Heart left ventricle (tissue), 16 donors: ENCODE data around the gene CLINT1. TPM values are rescaled to one million over a fixed set of nuclear protein-coding genes. Genes with fewer than 3 reads are reported as not detected.

ENCODE experiments used
- ATAC-seq, 4 donors: fragments of 200-7000 bp; cut with Tn5 transposase; one replicate each; pipeline ENCODE4 v1.9.1; 2020 to 2022; ENCODE audit warnings: moderate library complexity in 4 of 4, mild to moderate bottlenecking in 3 of 4, moderate number of reproducible peaks in 1 of 4
- DNase-seq, 5 donors: peaks; one replicate each; pipeline ENCODE4 v3.0.0-alpha.2; 2020
- H3K27ac ChIP-seq, 12 donors: fragments of 200-600 bp; sonication (generic) in 4 of 12; one replicate each; pipeline versions ENCODE4 v1.5.0 to v1.8.0; 2016 to 2022; ENCODE audit warnings: mild to moderate bottlenecking in 2 of 12
- H3K27me3 ChIP-seq, 9 donors: fragments of 200-600 bp; sonication (generic) in 2 of 9; one replicate each; pipeline versions ENCODE4 v1.5.1 to v1.8.0; 2016 to 2022; ENCODE audit warnings: mild to moderate bottlenecking in 3 of 9
- H3K36me3 ChIP-seq, 9 donors: fragments of 200-600 bp; sonication (generic) in 2 of 9; one replicate each; pipeline versions ENCODE4 v1.5.0 to v1.8.0; 2018 to 2022; ENCODE audit warnings: mild to moderate bottlenecking in 2 of 9
- H3K4me1 ChIP-seq, 12 donors: fragments of 200-600 bp; sonication (generic) in 4 of 12; one replicate each; pipeline versions ENCODE4 v1.5.0 to v1.8.0; 2016 to 2022; ENCODE audit warnings: mild to moderate bottlenecking in 3 of 12
- H3K4me3 ChIP-seq, 12 donors: fragments of 200-600 bp; sonication (generic) in 4 of 12; one replicate each; pipeline versions ENCODE4 v1.5.0 to v1.8.0; 2017 to 2022; ENCODE audit warnings: mild to moderate bottlenecking in 9 of 12, moderate library complexity in 4 of 12
- H3K9me3 ChIP-seq, 12 donors: fragments of 200-600 bp; sonication (generic) in 4 of 12; one replicate each; pipeline versions ENCODE4 v1.5.0 to v1.8.0; 2016 to 2022; ENCODE audit warnings: mild to moderate bottlenecking in 1 of 12
- POLR2A ChIP-seq, 2 donors: fragments of 450-650 bp; IDR thresholded peaks; one replicate each; pipeline ENCODE4 v1.6.1; 2017; ENCODE audit warnings: antibody characterized with exemption in 2 of 2, mild to moderate bottlenecking in 2 of 2, moderate library complexity in 2 of 2
- WGBS, 4 donors: extraction: QIAGEN DNeasy Blood & Tissue Kit in 2 of 4; methylation state at CpG; one replicate each; pipeline versions ENCODE4 v1.1.5 to v1.1.7; 2013 to 2018; 5-methylcytosine and 5-hydroxymethylcytosine counted together
- intact Hi-C, 10 donors: fragments of 100-400 bp; cut with DNase I; formaldehyde crosslinking; loops; one replicate each; pipeline versions ENCODE4 v1.11.1 to v1.14.2; 2022
- polyA plus RNA-seq, 2 donors: library from polyadenylated mRNA; stranded (reverse); fragments of 200-250 nt; gene quantifications; one replicate each; pipeline ENCODE4 v1.2.3, GENCODE V29; 2013
- total RNA-seq, 9 donors: library from RNA; depleted of rRNA in 2 of 9; stranded (reverse); fragments of >200 nt in 2 of 9; fragmentation: NEBNext Ultra II Directional in 3 of 9; extraction: Animal tissue kit (Norgen Biotek cat#: 25700) in 3 of 9; gene quantifications; one replicate each; pipeline versions ENCODE4 v1.1.0 to v1.2.4, GENCODE V29; 2016 to 2023
- TF ChIP-seq, protein P1 (sequence below), 12 donors: fragments of 200-600 bp; sonication (generic) in 4 of 12; IDR thresholded peaks; one replicate each; pipeline versions ENCODE4 v1.5.0 to v1.8.0; 2018 to 2022; ENCODE audit warnings: antibody characterized with exemption in 12 of 12, mild to moderate bottlenecking in 5 of 12
- donor health status: ischemic (EF 13 %, LVEDD 7.1; RV severe dilation, severe dysfunction).
- donor health status: healthy with polysubstance abuse.
- donor health status: DM: no; HTN: yes; CAD: no.
- donor health status: DM: no; HTN: no; CAD: no.
- donor health status: ischemic (EF 25% LVEDD 6.9; RV normal size, moderate dysfunction).
- donor health status: ischemic (EF 25% LVEDD 5.7; RV mildly dilated, moderate dysfunction).
- donor health status: healthy.
- donor health status: DM: yes; HTN: yes; CAD: no.
- donor health status: ischemic (EF 35%, LVEDD 5.7; RV mildly dilated, moderate dysfunction).
- donor health status: nonischemic (EF 11% LVEDD 7.7; RV severe dilation, severe dysfunction).
- donor health status: DM: yes; HTN: yes; CAD: no.
- donor health status: PGD.
- donor health status: ischemic (EF 29% LVEDD 5.4; RV normal size, mild dysfunction).
- donor health status: nonischemic (EF 23%, LVEDD 6.1; RV moderate dilation, normal function).

CLINT1 gene
- total and polyA plus RNA-seq, 11 donors = 13.0 to 84.8 (median 48.7) TPM

DNA sequence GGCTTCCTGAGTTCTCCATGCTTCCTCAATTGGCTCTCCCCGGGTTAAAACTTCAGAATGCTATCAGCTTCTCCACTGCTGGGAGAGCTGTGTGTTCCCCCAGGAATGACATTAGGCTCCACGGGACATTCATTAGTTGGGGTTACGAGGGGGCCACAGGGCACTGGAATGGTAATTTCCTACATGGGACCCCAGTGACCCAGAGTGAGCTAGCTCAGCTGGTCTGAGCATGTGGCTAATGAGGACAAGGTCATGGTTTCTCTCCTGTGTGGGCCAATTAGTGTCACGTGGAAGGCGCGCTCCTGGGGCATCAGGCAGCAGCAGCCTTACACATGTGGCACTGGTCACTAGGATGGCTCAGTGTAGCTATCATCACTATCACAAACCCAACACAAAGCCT lies 94.4 kb downstream of the CLINT1 start:
- peaks cover 0 to 6% (median 0%) of the 10 kb centered on the region in 12 donors for H3K4me1 ChIP-seq
- H3K9me3 ChIP-seq = no peaks in the 10 kb centered on the region
- intact Hi-C loops = loop anchor here in 8 of 10 donors (5.0 to 10.0 kb wide), 4 partner anchors 183 to 1370 kb away; no protein-coding TSS in a partner anchor
- no peak overlapping the region for H3K27ac ChIP-seq
- no peak for ATAC-seq
- WGBS, 4 donors = 90 to 92% (median 91%) methylated on average over 5 to 6 of the region's 6 CpGs
- H3K4me3 ChIP-seq = no peak overlapping the region
- no peak for DNase-seq
- H3K36me3 ChIP-seq = peaks cover 0 to 14% (median 0%) of the 10 kb centered on the region in 9 donors
- no peaks in the 10 kb centered on the region for H3K27me3 ChIP-seq
- no peak for TF ChIP-seq POLR2A (IDR thresholded peaks at IDR 0.05)
- TF ChIP-seq, protein P1, sequence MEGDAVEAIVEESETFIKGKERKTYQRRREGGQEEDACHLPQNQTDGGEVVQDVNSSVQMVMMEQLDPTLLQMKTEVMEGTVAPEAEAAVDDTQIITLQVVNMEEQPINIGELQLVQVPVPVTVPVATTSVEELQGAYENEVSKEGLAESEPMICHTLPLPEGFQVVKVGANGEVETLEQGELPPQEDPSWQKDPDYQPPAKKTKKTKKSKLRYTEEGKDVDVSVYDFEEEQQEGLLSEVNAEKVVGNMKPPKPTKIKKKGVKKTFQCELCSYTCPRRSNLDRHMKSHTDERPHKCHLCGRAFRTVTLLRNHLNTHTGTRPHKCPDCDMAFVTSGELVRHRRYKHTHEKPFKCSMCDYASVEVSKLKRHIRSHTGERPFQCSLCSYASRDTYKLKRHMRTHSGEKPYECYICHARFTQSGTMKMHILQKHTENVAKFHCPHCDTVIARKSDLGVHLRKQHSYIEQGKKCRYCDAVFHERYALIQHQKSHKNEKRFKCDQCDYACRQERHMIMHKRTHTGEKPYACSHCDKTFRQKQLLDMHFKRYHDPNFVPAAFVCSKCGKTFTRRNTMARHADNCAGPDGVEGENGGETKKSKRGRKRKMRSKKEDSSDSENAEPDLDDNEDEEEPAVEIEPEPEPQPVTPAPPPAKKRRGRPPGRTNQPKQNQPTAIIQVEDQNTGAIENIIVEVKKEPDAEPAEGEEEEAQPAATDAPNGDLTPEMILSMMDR (IDR thresholded peaks at IDR 0.05) = no peak

DNA sequence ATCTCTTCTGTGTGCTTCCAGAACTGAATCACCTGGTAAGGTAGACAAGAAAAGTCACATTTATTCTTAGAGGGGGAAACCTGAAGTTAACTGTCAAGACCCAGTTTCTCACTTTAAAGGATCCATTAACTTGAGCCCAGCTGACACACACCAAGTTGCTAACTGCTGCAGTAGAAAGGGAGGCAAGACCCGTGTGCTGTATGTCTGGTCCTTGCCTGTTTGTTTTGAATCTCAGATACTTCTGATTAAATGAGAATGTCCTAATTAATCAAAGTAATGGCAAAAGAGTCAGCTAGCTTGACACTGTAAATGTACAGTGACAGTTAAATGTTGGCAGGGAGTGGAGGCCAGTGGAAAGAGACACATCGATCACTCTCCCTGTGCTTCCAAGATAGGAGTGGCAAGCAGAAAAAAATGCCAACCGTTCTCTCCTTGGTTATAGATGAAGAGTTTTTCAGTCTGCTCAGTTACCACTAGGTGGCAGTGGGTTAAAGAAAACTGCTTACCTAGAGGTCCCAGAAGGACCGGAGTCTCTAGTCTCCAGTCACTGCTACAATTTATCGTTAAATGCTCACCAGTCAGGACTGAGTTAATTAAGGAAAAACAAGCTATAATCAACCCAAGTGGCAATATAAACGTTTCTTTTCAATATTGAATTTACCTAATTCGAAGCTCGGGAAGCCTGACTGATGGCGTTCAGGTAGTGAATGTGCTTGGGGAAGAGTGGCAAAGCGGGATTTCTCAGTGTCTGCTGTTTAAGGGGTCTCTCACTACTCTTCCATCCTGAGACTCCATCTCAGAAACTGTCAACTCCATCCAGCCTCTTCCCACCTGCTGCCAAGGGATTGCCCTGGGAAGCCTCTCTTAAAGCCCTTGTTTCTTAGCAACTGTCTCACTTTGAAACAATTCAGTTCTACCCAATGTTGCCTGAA lies 97.0 kb downstream of the CLINT1 start:
- DNase-seq (no peak), ATAC-seq (peak; percentile 32 to 86 (median 77))
- TF ChIP-seq POLR2A (IDR thresholded peaks at IDR 0.05) = no peak
- TF ChIP-seq, protein P1 (IDR thresholded peaks at IDR 0.05) = peak; percentile 62 to 83 (median 78)
- intact Hi-C loops = loop anchor here in 9 of 10 donors (2.0 to 10.0 kb wide), 5 partner anchors 185 to 1373 kb away; no protein-coding TSS in a partner anchor
- peaks cover 0 to 6% (median 0%) of the 10 kb centered on the region in 12 donors for H3K4me1 ChIP-seq
- H3K27me3 ChIP-seq = no peaks in the 10 kb centered on the region
- no peak overlapping the region for H3K27ac ChIP-seq
- H3K4me3 ChIP-seq = no peak overlapping the region
- 36 to 40% (median 38%) methylated on average over 10 of the region's 10 CpGs for WGBS, 4 donors
- H3K9me3 ChIP-seq = no peaks in the 10 kb centered on the region
- peaks cover 0 to 27% (median 0%) of the 10 kb centered on the region in 9 donors for H3K36me3 ChIP-seq

DNA sequence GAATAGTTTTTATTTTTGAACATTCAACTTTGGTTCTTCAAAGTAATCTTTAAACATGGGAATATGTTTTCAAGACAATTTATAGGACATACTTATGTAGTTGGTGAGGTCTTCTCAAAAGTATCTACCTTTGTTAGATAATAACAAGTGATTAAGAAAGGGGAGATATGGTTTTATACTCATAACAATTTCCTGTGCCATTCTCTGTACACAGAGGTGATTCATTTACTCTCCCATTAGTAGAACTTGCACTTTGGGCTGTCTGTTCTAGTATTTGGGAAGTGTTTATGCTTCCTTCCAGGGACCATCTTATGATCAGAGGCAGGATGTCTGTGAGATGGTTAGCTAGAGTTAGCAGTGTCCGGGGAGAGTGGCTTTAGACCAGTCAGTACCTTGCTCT lies 100.2 kb downstream of the CLINT1 start:
- DNase-seq = no peak
- Histone ChIP-seq H3K27me3 (no peaks in the 10 kb centered on the region), H3K4me1 (peaks cover 0 to 6% (median 0%) of the 10 kb centered on the region in 12 donors), H3K4me3 (no peak overlapping the region), H3K9me3 (no peaks in the 10 kb centered on the region), H3K27ac (no peak overlapping the region), H3K36me3 (peaks cover 0 to 57% (median 26%) of the 10 kb centered on the region in 9 donors)
- ATAC-seq = no peak
- intact Hi-C loops = no loop called here
- WGBS, 4 donors = 81 to 100% (median 84%) methylated on average over 1 of the region's 1 CpG
- no peak for TF ChIP-seq POLR2A (IDR thresholded peaks at IDR 0.05)
- TF ChIP-seq, protein P1 (IDR thresholded peaks at IDR 0.05) = no peak

DNA sequence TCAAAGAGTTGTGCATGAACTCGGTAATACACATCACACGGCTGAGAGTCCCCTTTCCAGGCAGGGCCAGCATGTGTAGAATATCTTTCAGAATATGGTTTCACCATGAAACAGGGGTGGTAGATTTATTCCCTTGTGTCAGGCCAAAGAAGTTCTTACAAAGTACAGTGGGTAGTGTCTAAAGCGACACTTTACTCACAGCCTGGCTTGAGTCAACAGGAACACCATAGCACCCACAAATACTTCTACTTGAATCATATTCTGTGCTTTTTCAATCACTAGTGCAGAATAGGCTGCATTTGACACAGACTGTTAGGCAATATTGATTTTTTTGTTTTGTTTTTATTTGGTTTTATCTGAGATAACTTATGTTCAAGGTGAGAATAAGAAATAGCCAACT lies 102.8 kb downstream of the CLINT1 start:
- TF ChIP-seq POLR2A (IDR thresholded peaks at IDR 0.05) = no peak
- TF ChIP-seq, protein P1 (IDR thresholded peaks at IDR 0.05) = no peak
- intact Hi-C loops = no loop called here
- ATAC-seq (no peak), DNase-seq (no peak)
- Histone ChIP-seq H3K4me1 (no peaks in the 10 kb centered on the region), H3K9me3 (no peaks in the 10 kb centered on the region), H3K27me3 (no peaks in the 10 kb centered on the region), H3K36me3 (peaks cover 0 to 82% (median 46%) of the 10 kb centered on the region in 9 donors), H3K27ac (no peak overlapping the region), H3K4me3 (no peak overlapping the region)
- 80 to 100% (median 95%) methylated on average over 3 of the region's 3 CpGs for WGBS, 4 donors
